Stimulated activated CD4-positive, alpha-beta T cell treated with anti-CD3 and anti-CD28 coated beads, Interleukin-15, amount 100 ng/mL, for 48 hours (primary cell): Measurements from ENCODE around the gene MST1.

ENCODE experiments used
- DNase-seq, 2 donors: peaks; one replicate each; pipeline ENCODE4 v3.0.0-alpha.2; 2020; ENCODE audit warnings: low read depth in 2 of 2

MST1 gene

DNA sequence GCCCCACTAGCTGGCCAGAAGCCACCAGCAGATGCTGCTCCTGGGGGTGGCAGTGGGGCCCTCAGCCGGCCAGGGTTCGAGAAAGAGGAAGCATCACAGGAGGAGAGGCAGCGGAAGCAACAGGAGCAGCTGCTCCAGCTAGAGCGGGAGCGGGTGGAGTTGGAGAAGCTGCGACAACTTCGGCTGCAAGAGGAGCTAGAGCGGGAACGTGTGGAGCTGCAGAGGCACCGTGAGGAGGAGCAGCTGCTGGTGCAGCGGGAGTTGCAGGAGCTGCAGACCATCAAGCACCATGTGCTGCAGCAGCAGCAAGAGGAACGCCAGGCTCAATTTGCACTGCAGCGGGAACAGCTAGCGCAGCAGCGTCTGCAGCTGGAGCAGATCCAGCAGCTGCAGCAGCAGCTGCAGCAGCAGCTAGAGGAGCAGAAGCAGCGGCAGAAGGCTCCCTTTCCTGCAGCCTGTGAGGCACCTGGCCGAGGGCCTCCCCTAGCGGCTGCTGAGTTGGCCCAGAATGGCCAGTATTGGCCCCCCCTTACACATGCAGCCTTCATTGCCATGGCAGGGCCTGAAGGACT lies 32.6 kb downstream of the MST1 start:
- no peak for DNase-seq

GRCh38 chr3:49655731-49656285 lies 33.5 kb downstream of the MST1 start:
- no peak for DNase-seq

GRCh38 chr3:49654955-49655556 lies 34.2 kb downstream of the MST1 start:
- DNase-seq: no peak

DNA sequence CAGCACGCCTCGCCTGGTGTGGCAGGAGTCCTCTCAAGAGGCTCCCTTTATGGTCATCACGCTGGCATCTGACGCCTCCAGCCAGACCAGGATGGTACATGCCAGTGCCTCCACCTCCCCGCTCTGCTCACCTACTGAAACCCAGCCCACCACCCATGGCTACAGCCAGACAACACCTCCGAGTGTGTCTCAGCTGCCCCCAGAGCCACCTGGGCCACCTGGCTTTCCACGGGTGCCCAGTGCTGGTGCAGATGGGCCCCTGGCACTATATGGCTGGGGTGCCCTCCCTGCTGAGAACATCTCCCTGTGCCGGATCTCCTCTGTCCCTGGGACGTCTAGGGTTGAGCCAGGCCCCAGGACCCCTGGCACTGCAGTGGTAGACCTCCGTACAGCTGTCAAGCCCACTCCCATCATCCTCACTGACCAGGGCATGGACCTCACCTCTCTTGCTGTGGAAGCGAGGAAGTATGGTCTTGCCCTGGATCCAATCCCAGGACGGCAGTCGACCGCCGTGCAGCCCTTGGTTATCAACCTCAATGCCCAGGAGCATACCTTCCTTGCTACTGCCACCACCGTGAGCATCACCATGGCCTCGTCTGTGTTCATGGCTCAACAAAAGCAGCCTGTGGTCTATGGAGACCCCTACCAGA lies 35.0 kb downstream of the MST1 start:
- DNase-seq: no peak

- DNase-seq: no peak
These were observed 35.7 kb downstream of the MST1 start for GRCh38 chr3:49653621-49654020.

- no peak for DNase-seq
These were observed 36.3 kb downstream of the MST1 start for GRCh38 chr3:49652903-49653415.

GRCh38 chr3:49652218-49652902 lies 36.9 kb downstream of the MST1 start:
- DNase-seq: no peak

DNA sequence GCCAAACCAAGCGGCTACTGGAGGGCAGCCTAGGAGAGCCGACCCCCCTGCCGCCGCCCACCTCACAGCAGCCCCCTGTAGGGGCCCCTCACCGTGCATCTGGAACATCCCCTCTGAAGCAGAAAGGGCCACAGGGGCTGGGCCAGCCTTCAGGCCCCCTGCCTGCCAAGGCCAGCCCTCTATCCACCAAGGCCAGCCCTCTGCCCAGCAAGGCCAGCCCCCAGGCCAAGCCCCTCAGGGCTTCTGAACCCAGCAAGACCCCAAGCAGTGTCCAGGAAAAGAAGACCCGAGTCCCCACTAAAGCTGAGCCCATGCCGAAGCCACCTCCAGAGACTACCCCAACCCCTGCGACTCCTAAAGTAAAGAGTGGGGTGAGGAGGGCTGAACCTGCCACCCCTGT lies 38.6 kb downstream of the MST1 start:
- DNase-seq: no peak

DNA sequence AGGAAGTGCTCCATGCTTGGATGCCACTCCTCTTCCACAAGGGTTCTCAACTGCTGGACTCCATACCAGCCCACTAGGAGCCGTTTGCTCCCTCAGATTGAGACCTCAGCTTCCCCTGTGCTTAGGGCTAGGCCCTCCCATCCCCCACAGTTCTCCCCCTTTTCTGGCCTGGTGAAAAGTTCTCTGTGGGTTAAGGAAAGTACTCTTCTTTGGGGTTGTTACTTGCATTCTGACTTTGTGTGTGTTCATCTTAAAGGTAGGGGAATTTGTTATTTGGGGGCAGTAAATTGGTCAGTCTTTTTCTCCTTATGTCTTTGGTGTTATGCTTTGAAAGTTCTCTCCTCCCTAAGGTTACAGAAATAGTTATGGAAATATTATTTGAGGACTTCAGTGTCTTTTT lies 39.1 kb downstream of the MST1 start:
- DNase-seq: no peak

DNA sequence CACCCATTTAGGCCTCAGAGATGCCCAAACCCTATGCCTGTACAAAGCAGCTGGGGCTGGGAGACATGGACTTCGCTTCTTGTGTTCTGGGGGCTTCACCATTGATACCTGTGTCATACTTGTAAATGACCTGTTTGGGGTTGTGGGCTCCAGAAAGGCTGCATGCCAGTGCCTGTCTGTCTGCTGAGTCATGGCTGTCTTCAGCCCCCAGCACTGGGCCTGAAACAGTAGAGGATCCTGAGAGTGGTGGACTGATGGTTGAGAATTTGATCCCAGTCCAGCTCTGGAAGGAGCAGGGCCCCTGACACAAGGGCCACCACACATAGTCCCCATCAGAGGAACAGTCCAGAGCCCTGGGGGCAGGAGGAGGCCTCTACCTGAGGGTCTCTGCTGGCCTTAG lies 39.7 kb downstream of the MST1 start:
- DNase-seq: no peak

GRCh38 chr3:49648354-49649019 lies 40.8 kb downstream of the MST1 start:
- no peak for DNase-seq

DNA sequence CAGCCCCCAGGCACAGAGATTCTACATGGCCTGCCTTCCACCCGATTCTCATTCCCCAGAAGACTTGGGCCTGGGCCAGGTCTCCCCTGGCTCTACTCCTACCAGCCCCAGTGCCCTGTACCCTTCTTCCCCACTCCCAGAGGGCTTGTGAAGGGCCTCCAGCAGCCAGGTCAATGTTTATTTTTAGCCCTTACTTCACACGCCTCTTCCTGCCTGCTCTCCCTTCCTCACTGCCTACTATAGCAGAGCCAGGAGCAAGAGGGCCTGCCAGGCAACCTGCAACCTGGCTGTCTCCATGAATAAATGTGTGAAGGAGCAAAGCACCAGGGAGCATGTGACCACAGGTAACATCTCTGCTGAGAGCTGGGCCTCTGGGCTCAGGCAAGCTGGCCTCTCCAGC lies 41.5 kb downstream of the MST1 start:
- DNase-seq: no peak

DNA sequence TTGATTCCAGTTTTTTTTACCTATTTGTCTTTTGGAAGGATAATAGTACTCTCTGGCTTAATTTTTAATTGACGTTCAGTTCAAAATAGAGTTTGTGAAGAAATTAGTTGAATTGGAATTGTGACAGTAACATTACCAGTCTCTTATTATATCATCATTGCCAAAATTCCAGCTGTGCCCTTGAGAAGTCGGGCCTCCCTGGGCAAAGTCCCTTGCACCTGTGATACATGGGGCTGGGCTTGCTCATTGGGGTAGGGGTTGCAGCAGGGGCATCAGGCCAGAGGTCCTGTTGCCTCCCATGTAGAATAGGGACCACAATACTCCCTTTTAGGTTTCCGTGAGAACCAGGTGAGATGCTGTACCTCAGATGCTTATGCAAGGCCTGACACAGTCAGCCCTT lies 43.0 kb downstream of the MST1 start:
- DNase-seq: no peak

- no peak for DNase-seq
These were observed 44.6 kb downstream of the MST1 start for GRCh38 chr3:49644684-49645083.

- DNase-seq: no peak
These were observed 46.5 kb downstream of the MST1 start for GRCh38 chr3:49642708-49643145.

- DNase-seq: no peak
These were observed 47.2 kb downstream of the MST1 start for GRCh38 chr3:49641921-49642707.

DNA sequence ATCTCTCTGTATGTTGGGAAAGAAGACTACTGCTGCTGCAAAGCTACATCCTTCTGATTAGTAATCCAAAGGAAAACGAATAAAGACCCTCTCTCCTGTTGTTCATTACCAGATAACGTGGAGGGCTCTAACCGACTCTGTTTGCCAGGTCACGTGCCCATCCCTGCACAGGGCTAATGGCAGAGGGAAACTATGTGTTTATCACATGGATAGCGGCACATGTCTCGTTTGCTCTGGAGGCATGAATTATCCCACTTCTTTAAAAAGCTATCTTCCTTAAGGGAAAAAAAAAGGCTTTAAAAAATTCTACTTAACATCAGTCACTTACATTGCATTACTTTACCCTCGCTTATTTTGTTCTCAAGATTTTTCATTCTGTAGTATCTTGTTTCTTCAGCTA lies 48.0 kb downstream of the MST1 start:
- DNase-seq: no peak

DNA sequence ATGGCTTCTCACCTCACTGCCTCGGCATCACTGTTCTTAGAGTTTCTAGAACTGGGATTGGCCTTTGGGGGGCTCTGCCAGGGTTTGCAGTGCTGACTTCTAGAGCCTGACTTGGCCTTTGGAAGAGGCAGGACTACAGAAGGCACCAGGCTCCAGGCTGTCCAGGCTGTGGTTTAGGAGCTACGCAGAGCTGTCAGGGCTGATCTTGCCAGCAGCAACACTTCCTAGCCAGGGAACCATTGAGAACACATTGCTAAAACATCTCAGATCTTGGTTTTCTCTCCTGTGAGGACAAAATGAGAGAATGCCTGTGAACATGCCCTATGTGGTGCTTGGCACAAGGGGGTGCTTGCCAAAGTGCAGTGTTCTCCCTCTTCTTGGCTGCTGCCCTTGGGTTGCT lies 49.7 kb downstream of the MST1 start:
- no peak for DNase-seq

DNA sequence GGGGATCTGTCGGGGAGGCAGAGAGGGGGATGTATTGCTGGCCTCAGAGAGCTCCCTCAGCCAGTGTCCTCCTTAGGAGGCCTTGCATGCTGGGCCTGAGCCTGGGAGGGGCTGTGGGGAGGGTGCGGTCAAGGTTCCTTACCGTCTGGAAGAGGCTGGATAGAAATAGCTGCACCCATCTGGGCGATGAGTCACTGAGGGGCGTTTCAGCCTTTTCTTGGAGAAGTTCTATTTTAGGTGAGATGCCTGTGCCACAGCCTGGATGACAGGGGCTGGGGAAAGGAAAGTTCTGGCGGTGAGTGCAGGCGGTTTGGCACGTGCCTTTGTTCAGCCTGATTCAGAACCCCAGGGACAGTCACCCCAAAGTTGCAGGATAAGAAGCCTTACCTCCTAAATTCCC lies 50.8 kb downstream of the MST1 start:
- DNase-seq: no peak

- DNase-seq: no peak
These were observed 52.2 kb downstream of the MST1 start for GRCh38 chr3:49636883-49637609.
